GM15510 (cell line): ENCODE results near the gene PIK3R5.

Experiments
- POLR2A ChIP-seq: IDR thresholded peaks from 3 replicates; pipeline ENCODE4 v1.6.1; 2011; ENCODE audit warnings: borderline replicate concordance; ENCODE audit not compliant: insufficient read length; ENCODE audit errors: extremely low read depth

Gene PIK3R5

DNA sequence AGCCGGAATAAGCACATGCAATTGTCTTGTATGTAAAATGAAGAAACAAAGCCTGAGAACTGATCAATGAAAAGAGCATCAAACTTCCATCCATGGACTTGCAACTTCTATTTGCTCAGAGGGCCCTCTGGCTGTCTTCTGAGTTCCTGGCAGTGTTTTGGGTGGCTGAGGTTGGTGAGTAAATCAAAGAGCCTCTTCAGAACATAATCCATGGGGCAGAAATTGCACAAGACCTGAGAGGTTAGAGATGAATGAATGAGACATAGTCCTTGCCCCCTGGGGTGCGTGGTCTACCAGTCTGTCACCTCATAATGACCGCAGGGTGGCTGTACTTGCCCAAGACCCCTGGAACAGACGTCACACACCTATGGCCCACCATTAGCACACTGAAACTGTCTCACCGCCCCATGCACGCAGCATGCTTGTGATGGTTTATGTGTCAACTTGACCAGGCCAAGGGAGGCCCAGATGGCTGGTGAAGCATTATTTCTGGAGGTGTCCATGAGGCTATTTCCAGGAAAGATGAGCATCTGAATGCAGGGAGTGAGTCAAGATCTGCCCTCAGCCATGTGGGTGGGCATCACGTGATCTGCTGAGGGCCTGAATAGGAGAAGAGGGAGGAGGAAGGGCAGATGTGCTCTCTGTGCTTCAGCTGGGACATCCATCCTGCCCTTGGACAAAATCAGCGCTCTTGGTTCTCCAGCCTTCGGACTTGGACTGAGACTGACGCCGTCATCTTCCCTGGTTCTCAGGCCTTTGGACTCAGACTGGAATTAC lies 106.3 kb downstream of the PIK3R5 start:
- no peak for TF ChIP-seq POLR2A

DNA sequence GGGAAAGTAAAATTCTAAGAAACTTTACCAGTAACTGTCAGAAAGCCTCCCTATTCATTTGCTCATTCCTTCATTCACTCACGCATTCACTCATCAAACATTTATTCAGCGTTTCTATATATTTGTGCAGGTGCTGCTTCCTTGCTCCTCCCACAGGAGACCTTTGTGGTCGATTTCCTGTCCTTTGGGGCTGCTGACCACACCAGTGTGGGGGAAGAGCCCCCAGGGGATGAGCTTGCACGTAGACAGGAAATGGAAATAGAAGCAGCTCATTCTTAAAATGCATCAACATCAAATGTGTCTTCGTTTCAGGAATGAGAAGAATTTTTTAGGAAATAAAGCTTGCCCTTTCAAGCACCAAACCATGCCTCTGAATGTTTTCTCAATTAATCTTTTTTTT lies 107.6 kb downstream of the PIK3R5 start:
- no peak for TF ChIP-seq POLR2A

DNA sequence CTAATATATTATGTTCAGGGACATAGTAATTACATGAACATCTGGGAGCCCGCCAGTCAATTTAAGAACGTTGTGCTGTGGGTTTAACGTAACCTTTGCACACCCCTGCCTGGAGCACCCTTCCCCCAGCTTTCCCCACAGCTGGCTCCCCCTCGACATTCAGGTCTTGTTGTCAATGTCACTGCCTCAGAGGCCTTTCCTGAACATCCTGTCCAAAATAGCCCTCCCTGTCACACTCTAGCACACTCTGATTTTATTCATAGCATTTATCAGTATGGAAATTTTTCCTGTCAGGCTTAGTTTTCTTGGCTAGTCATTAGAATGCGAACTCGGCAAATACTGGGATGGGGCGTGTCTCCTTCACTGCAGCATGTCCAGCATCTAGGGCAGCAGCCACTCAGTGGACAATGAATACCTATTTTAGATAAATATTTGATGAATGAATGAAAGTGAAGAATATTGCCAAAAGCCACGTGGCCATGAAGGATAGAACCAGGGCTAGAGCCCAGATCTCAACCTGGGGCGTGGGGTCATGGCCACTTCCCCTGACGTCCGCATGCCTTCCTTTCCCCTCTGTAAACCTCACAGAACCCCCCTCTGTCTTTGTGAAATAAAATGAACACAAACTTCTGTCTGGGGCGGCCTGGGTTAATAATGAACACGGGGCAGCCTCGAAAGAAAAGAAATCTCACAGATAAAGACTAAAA lies 108.5 kb downstream of the PIK3R5 start:
- no peak for TF ChIP-seq POLR2A

GRCh38 chr17:8855477-8856204 lies 109.9 kb downstream of the PIK3R5 start:
- TF ChIP-seq POLR2A, result no peak

GRCh38 chr17:8851600-8851999 lies 113.9 kb downstream of the PIK3R5 start:
- no peak for TF ChIP-seq POLR2A

GRCh38 chr17:8849311-8850041 lies 116.0 kb downstream of the PIK3R5 start:
- TF ChIP-seq POLR2A, result no peak

- no peak for TF ChIP-seq POLR2A
These were observed 117.6 kb downstream of the PIK3R5 start for GRCh38 chr17:8847891-8848290.

DNA sequence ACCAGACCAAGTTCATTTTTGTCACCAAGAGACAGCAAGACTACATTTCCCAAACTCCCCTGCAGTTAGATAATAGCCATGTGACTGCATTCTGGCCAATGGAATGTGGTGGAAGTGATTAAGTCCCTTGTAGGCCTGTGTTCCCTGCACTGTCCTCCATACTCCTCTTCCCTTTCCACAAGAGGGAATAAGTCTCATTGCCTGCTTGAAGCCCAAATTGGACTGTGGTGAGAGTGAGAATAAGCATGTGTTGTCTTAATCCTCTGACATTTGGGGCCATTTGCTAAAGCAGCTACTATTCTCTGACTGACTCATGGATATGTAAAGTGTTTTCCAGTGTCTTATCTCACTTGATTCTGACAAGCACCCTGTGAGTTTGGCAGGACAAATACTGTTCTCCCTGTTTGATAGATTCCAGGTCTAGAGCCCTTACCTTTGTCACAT lies 118.7 kb downstream of the PIK3R5 start:
- TF ChIP-seq POLR2A, result no peak

GRCh38 chr17:8844229-8845218 lies 121.0 kb downstream of the PIK3R5 start:
- no peak for TF ChIP-seq POLR2A

GRCh38 chr17:8843344-8843743 lies 122.2 kb downstream of the PIK3R5 start:
- no peak for TF ChIP-seq POLR2A

GRCh38 chr17:8841844-8842243 lies 123.7 kb downstream of the PIK3R5 start:
- no peak for TF ChIP-seq POLR2A

GRCh38 chr17:8839410-8839935 lies 126.0 kb downstream of the PIK3R5 start:
- no peak for TF ChIP-seq POLR2A

GRCh38 chr17:8838551-8839095 lies 126.9 kb downstream of the PIK3R5 start:
- TF ChIP-seq POLR2A, result no peak
